Measurements from ENCODE around the gene ARPC1B. TPM values are rescaled to one million over a fixed set of nuclear protein-coding genes. Genes with fewer than 3 reads are reported as not detected.

The ARPC1B gene
- 549 and 654 TPM in 2 replicates for total RNA-seq

DNA sequence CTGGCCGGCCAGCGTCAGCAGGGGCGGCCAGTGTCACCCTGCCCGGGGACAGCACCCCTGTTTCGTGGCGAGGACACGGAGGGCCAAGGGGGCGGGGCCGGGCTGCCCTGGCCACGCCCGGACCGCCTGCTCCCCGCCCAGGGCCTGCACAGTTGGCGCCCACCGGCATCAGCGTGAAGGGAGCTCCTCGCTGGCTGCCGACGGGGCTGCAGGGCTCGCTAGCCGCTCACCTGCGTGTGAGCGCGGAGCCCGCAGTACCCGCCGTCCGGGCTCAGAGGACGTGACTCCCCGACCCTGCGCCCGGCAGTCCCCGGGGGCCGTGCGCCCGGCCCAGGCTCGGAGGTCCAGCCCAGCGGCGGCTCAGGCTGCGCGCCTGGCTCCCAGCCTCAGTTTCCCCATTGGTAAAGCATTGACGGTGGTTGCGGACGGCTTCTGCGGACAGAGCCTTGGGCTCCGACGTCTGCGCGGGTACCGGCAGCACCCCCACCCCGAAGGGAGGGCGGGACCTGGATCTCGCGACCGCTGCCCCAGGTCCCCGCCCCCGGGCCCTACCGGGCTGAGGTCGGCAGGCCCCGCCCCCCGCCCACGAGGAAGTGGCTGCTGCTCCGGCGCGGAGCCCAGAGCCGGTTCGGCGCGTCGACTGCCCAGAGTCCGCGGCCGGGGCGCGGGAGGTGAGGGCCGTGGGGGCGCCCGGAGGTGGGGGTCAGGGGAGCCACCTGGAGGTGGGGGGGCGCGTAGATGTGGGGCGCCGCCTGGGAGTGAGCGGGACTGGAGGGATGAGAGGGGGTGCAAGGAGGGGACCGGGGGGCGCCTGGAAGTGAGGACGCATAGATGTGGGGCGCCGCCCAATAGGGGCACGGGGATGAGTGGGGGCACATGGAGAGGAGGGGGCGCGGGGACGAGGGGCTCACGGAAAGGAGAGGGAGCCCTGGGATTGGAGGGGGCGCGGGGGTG, at the start of gene ARPC1B:
Gene ARPC1B (plus strand): TSS at position 620 of the 954 bp plus-strand sequence. CDS start 10,985 bp downstream, outside the sequence.

DNA sequence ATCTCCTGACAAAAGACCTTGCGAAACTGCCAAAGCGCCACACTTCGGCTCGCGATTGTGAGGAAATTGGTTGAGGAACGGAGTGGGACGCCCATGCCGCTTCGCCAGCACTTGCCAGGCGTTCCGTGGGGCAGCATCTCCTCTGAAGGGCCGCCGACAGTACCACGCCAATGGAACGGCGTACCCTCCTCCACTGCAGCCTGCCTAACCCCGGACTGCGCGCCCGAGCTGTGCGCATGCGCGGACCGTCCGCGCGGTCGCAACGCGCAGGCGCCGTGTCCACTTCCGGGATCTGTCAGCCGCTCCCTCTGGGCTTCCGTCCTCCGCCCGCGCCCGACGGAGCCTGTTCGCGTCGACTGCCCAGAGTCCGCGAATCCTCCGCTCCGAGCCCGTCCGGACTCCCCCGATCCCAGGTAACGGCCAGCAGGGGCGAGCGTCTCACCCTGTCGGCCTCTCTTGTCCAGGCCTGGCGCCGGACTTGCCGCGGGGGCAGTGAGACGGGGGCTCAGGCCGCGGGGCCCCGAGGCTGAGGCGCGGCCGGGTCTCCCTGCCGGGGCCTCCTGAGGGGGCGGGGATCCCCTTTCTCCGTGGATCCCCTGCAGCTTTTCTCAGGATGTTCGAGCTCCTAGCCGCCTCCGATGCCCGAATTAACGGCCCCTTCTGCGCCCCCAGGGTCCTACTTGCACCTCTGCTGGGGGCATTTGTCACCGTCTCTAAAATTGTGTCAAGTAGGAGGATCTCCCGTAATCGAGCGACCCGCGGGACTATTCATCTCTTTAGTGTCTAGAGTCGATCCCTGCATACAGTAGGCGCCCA, 48.7 kb upstream of the ARPC1B start, which contains the start of gene ARPC1A:
Gene ARPC1A (plus strand): TSS at position 307 of the 816 bp plus-strand sequence. CDS start 7,456 bp downstream, outside the sequence.

DNA sequence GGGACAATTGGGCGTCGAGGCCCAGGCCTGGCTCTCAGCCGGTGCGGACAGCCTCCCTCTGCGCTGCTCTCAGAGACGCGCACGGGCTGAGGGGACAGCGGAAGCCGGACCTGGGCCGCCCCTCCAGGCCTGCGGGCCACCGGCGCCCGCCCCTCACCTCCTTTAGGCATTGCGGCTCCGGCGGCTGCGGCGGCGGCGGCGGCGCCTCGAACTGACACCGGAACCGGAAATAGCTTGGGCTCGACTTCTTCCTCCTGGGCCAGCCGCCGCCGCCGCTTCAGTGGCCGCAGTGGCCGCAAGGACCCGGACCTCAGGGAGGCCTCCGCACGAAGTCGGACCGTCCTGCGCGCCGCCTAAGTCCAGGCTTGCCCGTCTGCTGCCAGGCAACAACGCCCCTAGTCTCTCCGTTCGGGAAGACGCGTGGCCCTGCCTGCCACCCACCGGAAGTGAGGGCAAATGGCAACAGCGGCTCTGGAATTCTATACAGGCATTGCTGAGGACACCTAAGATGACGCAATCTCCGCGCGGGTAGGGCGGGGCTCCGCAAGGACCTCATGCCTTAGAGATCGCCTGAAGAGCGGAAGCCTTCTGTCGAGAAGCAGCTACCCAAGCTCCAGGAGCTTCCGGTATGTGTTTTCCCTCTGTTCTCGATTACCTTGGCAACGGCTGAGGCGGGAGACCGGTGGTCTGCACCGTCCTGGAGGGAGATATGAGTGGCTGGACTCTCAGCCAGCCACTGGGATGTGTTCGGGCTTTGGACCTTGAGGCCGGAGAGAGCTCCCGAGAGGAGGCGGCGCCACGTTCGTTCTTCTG, 34.1 kb downstream of the ARPC1B start, which contains the start of the genes BUD31 and PDAP1:
Gene BUD31 (plus strand): TSS at position 591 of the 813 bp plus-strand sequence. CDS start 2,124 bp downstream, outside the sequence.
Gene PDAP1 (minus strand): TSS at position 219 of the 813 bp plus-strand sequence. CDS start 49 bp downstream, at position 170.

DNA sequence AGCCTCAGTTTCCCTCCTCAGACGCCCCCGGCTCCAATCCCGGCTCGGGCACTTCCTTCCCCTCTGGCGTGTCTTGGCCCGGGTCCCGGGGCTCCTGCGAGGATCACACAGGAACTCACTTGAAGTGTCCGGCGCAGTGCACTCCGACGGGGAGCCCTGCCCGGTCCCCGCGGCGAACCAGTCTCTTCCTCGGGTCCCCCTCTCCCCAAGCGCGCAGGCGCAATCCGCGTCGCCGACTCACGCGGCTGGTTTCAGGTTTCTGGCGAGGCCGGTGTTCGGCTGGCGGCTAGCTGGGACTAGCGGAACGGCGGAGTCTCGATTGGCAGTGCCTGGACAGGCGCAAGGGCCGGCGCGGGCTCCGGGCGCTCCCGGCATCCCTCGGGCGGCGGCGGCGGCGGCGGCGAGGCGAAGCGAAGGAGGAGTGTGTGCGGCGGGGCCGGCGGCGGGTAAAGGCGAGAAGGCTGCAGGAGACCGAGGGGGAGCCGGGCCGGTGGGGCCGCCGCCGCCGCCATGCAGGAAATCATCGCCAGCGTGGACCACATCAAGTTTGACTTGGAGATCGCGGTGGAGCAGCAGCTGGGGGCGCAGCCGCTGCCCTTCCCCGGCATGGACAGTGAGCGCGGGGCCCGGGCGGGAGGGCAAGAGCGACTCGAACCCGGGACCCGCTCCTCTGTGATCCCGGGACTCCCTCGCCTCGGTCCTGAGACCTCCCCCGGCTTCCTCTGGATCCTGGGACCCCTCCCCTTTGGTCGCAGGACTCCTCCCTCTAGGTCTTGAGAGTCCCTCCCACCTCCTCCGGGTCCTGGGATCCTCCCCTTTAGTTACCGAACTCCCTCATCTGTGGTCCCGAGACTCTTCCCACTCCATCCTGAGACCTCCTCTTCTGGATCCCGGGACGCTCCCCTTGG, 64.3 kb downstream of the ARPC1B start, which contains the start of the genes CPSF4 and PTCD1:
Gene CPSF4 (plus strand): TSS at position 371 of the 908 bp plus-strand sequence. CDS start 140 bp downstream, at position 511.
Gene PTCD1 (minus strand): TSS at position 226 of the 908 bp plus-strand sequence. CDS start 3,556 bp downstream, outside the sequence.

Other genes with a start within 250 kb of the ARPC1B start
- 11.1 and 13.2 TPM in 2 replicates for gene SMURF1, start 230.6 kb upstream of the ARPC1B start, total RNA-seq
- not detected in 2 replicates for gene KPNA7, start 166.6 kb upstream of the ARPC1B start, total RNA-seq
- gene MYH16, start 101.9 kb upstream of the ARPC1B start, total RNA-seq, result 0.64 and 0.67 TPM in 2 replicates
- 204 and 206 TPM in 2 replicates for gene ARPC1A, start 48.8 kb upstream of the ARPC1B start, total RNA-seq
- 138 and 147 TPM in 2 replicates for gene PDAP1, start 33.9 kb downstream of the ARPC1B start, total RNA-seq
- gene BUD31, start 34.2 kb downstream of the ARPC1B start, total RNA-seq, result 96.2 and 119 TPM in 2 replicates
- 3.4 and 5.1 TPM in 2 replicates for gene PTCD1, start 64.1 kb downstream of the ARPC1B start, total RNA-seq
- 17.6 and 20.2 TPM in 2 replicates for gene CPSF4, start 64.2 kb downstream of the ARPC1B start, total RNA-seq
- gene ATP5MF, start 91.4 kb downstream of the ARPC1B start, total RNA-seq, result 2,289 and 2,453 TPM in 2 replicates
- gene ZNF789, start 98.2 kb downstream of the ARPC1B start, total RNA-seq, result 2.3 and 2.8 TPM in 2 replicates
- 22.6 and 46.6 TPM in 2 replicates for gene ZNF394, start 125.6 kb downstream of the ARPC1B start, total RNA-seq
- 7.5 and 8.9 TPM in 2 replicates for gene ZKSCAN5, start 129.9 kb downstream of the ARPC1B start, total RNA-seq
- gene FAM200A, start 177.4 kb downstream of the ARPC1B start, total RNA-seq, result 3.0 and 3.9 TPM in 2 replicates
- 21.4 and 22.1 TPM in 2 replicates for gene ZNF655, start 183.9 kb downstream of the ARPC1B start, total RNA-seq
- 0.15 TPM in 1 of 2 replicates, not detected in the other for gene TMEM225B, start 223.5 kb downstream of the ARPC1B start, total RNA-seq
- 6.7 and 16.0 TPM in 2 replicates for gene ZSCAN25, start 242.2 kb downstream of the ARPC1B start, total RNA-seq